ENCODE data around the gene CEP295NL. TPM values are rescaled to one million over a fixed set of nuclear protein-coding genes. Genes with fewer than 3 reads are reported as not detected.

CEP295NL gene
- total and polyA plus RNA-seq, 2 of the 13 experiments (the other 11 are each of a cell fraction or from before 2014, with no cell fraction given) = not detected

GRCh38 chr17:78933025-78933958 is 30.3 kb upstream of the CEP295NL start (continued):
- TF ChIP-seq PRDM15 (CRISPR knock-in tag; IDR thresholded peaks at IDR 0.05) = no peak
- TF ChIP-seq ARID4A (CRISPR knock-in tag; IDR thresholded peaks at IDR 0.05; ENCODE audit: borderline replicate concordance) = peak; percentile 31; the same call in 1 of the 2 replicates
- TF ChIP-seq ZNF282 (IDR thresholded peaks at IDR 0.05; ENCODE audit: partially characterized antibody) = no peak
- no peak for TF ChIP-seq ZNF331 (CRISPR knock-in tag; IDR thresholded peaks at IDR 0.05)
- TF ChIP-seq ZNF501 (CRISPR knock-in tag; IDR thresholded peaks at IDR 0.05) = peak; percentile 22; the same call in 1 of the 2 replicates
- no peak for TF ChIP-seq NPAS2 (CRISPR knock-in tag; IDR thresholded peaks at IDR 0.05; ENCODE audit: borderline replicate concordance)
- no peak for TF ChIP-seq DMAP1 (CRISPR knock-in tag; IDR thresholded peaks at IDR 0.05)
- no peak for TF ChIP-seq ARNT2 (CRISPR knock-in tag; IDR thresholded peaks at IDR 0.05; ENCODE audit: low read depth)
- TF ChIP-seq ZNF343 (CRISPR knock-in tag; IDR thresholded peaks at IDR 0.05) = no peak
- peak; percentile 34; the same call in 1 of the 2 replicates for TF ChIP-seq ZGPAT (CRISPR knock-in tag; IDR thresholded peaks at IDR 0.05)
- TF ChIP-seq ZNF672 (CRISPR knock-in tag; IDR thresholded peaks at IDR 0.05) = no peak
- TF ChIP-seq TFDP2 (CRISPR knock-in tag; IDR thresholded peaks at IDR 0.05) = no peak
- TF ChIP-seq FOXK2 (IDR thresholded peaks at IDR 0.05) = peak; percentile 77
- peak in 1 of 2 experiments; percentile 56; a peak in 1 of 4 replicates for TF ChIP-seq ATF4 (CRISPR knock-in tag; IDR thresholded peaks at IDR 0.05)
- no peak for TF ChIP-seq PLSCR1 (CRISPR knock-in tag; IDR thresholded peaks at IDR 0.05; ENCODE audit: borderline replicate concordance)

Measured in HepG2 (cell line).